Cerebellar cortex (tissue), 1 donor: ENCODE measurements around the gene MAP2K2.

Experiments used
- DNase-seq: peaks from one replicate; pipeline ENCODE4 v3.0.0-alpha.2; 2015; ENCODE audit warnings: low spot score

MAP2K2 gene

DNA sequence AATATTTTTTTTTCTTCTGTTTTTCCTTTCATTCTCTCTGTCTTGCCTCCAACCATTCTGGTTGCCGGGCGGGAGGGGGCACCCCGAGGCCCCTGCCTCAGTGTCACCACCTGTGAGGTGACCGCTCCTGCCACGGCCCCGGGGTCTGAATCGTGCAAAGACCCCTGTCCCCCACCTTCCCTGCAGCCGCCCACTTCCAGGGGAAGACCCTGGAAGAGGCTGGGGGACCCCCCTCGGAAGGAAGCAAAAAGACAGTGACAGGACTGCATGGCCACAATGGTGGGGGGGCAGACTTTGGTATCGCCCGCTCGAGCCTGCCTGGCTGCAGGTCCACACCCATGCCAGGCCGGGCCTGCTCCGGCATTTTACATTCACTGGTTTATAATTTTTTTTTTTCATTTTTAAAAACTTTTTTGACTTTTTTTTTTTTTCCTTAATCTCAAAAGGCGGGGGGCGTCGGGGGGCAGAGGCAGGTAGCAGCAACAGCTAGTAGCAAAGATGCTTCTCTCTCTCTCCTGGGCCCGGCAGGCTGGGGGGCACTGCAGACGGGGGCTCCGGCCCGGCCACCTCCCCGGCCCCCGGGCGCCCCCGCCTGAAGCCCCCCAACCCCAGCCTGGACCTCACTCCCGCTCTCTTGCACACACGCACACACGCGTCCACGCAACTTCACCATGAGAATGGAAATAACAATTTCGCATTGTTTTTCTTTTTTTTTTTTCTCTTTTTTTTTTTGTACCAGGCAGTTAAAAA is 79.8 kb downstream of the MAP2K2 start:
- no peak for DNase-seq

DNA sequence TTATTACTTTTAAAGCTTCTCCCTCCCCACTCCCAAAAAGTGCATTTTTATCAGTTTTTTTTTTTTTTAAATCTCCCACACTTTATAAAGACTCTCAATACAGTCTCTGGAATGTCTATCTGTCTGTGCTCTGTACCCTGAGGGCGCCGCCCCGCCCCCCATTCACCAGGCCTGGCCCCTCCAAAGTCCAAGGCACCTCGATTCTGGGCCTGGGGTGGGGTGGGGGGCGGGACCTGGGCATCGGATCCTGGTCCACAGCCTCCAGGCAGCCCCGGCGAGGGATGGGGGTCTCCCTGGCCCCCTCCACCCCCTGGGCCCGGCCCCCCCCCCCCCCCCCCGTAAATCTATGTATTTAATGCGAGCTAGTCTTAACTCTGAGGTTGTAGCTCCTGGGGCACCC is 80.5 kb downstream of the MAP2K2 start:
- DNase-seq = no peak

DNA sequence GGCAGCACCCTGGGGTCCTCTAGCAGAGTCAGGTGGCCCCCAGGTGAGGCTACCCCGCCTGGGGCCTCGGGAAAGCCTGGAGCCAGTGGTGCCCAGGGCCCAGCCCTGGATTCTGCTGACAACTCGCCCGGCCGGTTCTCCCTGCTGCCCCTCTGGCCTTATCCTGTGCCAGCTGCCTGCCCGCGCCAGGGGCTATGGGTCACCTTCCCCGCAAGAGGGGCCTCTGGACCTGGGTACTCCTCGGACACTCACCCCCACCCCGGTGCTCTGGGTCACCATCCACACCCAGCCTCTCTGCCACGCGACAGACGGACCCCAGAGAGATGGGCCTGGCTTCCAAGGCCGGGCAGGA is 81.2 kb downstream of the MAP2K2 start:
- DNase-seq = no peak

DNA sequence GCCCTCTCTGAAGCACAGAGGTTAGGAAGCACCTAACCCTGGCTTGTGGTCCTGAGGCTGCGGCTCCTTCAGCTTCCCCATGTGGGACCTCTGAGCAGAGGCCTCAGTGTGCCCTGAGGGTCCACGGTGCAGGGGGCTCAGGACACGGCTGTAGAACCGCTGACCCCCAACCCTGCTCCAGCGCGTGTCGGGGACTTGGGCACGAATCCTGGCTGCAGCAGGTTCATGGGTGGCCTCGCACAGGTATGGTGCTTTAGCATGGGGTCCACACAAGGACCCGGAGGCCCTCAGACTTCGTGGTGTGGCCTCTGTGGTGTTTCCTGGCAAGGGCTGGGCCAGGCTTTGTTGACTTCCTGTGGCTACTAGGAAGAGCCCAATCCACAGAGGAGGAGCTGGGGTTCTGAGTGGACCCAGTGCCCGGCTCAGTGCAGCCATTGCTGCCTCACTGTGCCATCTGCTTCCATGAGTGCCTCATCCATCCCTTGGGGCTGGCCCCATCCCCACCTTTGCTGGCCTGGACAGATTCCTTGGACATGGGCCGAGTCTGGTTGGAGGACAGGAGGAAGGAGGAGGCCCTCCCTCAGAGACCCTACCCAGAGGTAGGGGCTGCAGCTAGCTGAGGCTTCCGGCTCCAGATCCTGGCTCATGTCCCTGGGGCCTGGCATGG is 81.7 kb downstream of the MAP2K2 start:
- no peak for DNase-seq
